ENCODE data around the gene HNF1B. TPM values are rescaled to one million over a fixed set of nuclear protein-coding genes. Genes with fewer than 3 reads are reported as not detected.

The HNF1B gene
- total and polyA plus RNA-seq, 4 donors = 1.6 to 5.7 (median 4.5) TPM

DNA sequence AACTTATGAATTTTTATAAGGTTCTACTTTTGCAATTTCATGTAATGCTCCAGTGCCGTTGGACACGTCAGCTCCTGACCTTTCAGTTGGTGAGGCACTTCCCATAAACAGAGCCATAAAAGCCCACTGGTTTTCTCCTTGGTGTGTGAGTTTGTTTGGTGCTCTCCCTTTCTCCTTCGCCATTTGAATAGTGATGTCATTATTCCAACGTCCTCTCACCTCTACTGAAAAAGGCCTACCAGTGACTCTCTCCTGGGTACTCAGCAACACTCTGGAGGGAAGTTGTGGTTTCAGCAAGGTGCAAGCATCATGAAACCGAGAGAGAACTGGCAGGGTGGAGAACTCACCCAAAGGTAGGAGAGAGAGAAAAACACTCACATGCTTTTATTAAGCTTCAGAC, 29.6 kb upstream of the HNF1B start:
- DNase-seq (ENCODE audit: low spot score) = no peak
- H3K36me3 ChIP-seq (ENCODE audit: control insufficient read depth in 4 of 4, insufficient read depth in 3 of 4, low read depth in 1 of 4, low read length in 3 of 4) = no peaks in the 10 kb centered on the region
- H3K4me1 ChIP-seq (ENCODE audit: control insufficient read depth in 4 of 4, insufficient read depth in 4 of 4, low read length in 3 of 4) = no peaks in the 10 kb centered on the region
- no peak overlapping the region for H3K27ac ChIP-seq (ENCODE audit: low read depth in 1 of 2, low read length in 2 of 2)
- no peaks in the 10 kb centered on the region for H3K9me3 ChIP-seq (ENCODE audit: control insufficient read depth in 4 of 4, low read length in 3 of 4)
- H3K4me3 ChIP-seq (ENCODE audit: low read depth in 1 of 3, low read length in 3 of 3) = no peak overlapping the region
- 69% methylated on average over 5 of the region's 5 CpGs for WGBS
- H3K9ac ChIP-seq (ENCODE audit: low read depth in 1 of 2, low read length in 2 of 2) = no peak overlapping the region
- TF ChIP-seq HNF4A (conservative IDR thresholded peaks at IDR 0.05) = no peak
- TF ChIP-seq, protein P1, sequence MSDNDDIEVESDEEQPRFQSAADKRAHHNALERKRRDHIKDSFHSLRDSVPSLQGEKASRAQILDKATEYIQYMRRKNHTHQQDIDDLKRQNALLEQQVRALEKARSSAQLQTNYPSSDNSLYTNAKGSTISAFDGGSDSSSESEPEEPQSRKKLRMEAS (IDR thresholded peaks at IDR 0.05) = no peak
- TF ChIP-seq TAF1 (conservative IDR thresholded peaks at IDR 0.05) = no peak
- TF ChIP-seq, protein P2, sequence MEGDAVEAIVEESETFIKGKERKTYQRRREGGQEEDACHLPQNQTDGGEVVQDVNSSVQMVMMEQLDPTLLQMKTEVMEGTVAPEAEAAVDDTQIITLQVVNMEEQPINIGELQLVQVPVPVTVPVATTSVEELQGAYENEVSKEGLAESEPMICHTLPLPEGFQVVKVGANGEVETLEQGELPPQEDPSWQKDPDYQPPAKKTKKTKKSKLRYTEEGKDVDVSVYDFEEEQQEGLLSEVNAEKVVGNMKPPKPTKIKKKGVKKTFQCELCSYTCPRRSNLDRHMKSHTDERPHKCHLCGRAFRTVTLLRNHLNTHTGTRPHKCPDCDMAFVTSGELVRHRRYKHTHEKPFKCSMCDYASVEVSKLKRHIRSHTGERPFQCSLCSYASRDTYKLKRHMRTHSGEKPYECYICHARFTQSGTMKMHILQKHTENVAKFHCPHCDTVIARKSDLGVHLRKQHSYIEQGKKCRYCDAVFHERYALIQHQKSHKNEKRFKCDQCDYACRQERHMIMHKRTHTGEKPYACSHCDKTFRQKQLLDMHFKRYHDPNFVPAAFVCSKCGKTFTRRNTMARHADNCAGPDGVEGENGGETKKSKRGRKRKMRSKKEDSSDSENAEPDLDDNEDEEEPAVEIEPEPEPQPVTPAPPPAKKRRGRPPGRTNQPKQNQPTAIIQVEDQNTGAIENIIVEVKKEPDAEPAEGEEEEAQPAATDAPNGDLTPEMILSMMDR (IDR thresholded peaks at IDR 0.05; ENCODE audit: low read depth, low read length, missing input control) = no peak
- TF ChIP-seq YY1 (IDR thresholded peaks at IDR 0.05) = no peak
- TF ChIP-seq NR2F2 (IDR thresholded peaks at IDR 0.05) = no peak
- no peak for TF ChIP-seq EGR1 (IDR thresholded peaks at IDR 0.05; ENCODE audit: low read depth in 2 of 2)
- no peak for TF ChIP-seq HNF4G (IDR thresholded peaks at IDR 0.05)
- TF ChIP-seq, protein P3, sequence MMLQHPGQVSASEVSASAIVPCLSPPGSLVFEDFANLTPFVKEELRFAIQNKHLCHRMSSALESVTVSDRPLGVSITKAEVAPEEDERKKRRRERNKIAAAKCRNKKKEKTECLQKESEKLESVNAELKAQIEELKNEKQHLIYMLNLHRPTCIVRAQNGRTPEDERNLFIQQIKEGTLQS (IDR thresholded peaks at IDR 0.05) = no peak
- TF ChIP-seq RXRA (IDR thresholded peaks at IDR 0.05) = no peak
- TF ChIP-seq FOXA1 (IDR thresholded peaks at IDR 0.05) = no peak
- TF ChIP-seq, protein P4, sequence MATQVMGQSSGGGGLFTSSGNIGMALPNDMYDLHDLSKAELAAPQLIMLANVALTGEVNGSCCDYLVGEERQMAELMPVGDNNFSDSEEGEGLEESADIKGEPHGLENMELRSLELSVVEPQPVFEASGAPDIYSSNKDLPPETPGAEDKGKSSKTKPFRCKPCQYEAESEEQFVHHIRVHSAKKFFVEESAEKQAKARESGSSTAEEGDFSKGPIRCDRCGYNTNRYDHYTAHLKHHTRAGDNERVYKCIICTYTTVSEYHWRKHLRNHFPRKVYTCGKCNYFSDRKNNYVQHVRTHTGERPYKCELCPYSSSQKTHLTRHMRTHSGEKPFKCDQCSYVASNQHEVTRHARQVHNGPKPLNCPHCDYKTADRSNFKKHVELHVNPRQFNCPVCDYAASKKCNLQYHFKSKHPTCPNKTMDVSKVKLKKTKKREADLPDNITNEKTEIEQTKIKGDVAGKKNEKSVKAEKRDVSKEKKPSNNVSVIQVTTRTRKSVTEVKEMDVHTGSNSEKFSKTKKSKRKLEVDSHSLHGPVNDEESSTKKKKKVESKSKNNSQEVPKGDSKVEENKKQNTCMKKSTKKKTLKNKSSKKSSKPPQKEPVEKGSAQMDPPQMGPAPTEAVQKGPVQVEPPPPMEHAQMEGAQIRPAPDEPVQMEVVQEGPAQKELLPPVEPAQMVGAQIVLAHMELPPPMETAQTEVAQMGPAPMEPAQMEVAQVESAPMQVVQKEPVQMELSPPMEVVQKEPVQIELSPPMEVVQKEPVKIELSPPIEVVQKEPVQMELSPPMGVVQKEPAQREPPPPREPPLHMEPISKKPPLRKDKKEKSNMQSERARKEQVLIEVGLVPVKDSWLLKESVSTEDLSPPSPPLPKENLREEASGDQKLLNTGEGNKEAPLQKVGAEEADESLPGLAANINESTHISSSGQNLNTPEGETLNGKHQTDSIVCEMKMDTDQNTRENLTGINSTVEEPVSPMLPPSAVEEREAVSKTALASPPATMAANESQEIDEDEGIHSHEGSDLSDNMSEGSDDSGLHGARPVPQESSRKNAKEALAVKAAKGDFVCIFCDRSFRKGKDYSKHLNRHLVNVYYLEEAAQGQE (IDR thresholded peaks at IDR 0.05) = no peak
- no peak for TF ChIP-seq FOXA2 (IDR thresholded peaks at IDR 0.05)
- H3K27me3 ChIP-seq (ENCODE audit: control insufficient read depth in 4 of 4, insufficient read depth in 4 of 4, low read length in 3 of 4) = no peaks in the 10 kb centered on the region

DNA sequence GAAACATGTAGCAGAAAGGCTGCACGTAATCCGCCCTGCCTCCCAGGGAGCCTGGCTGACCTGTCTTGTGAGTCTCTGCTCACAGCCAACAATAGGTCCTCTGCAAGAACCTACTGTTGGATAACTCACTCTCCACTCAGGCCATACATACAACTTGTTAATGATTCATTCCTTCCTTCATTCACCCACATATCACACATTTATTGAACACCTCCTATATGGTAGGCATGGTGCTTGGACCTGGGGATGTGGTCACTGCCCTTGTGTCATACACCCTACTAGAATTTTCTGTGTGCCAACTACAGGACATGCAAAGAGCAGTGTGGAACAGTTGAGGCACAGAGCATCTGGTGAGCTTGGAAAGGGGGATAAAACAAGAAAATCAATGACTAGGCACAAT, 28.1 kb upstream of the HNF1B start:
- H3K36me3 ChIP-seq (ENCODE audit: control insufficient read depth in 4 of 4, insufficient read depth in 3 of 4, low read depth in 1 of 4, low read length in 3 of 4) = no peaks in the 10 kb centered on the region
- no peaks in the 10 kb centered on the region for H3K9me3 ChIP-seq (ENCODE audit: control insufficient read depth in 4 of 4, low read length in 3 of 4)
- no peak for DNase-seq (ENCODE audit: low spot score)
- H3K9ac ChIP-seq (ENCODE audit: low read depth in 1 of 2, low read length in 2 of 2) = no peak overlapping the region
- no peak overlapping the region for H3K4me3 ChIP-seq (ENCODE audit: low read depth in 1 of 3, low read length in 3 of 3)
- TF ChIP-seq FOXA2 (IDR thresholded peaks at IDR 0.05) (no peak), HNF4G (IDR thresholded peaks at IDR 0.05) (no peak), SP1 (IDR thresholded peaks at IDR 0.05) (no peak), HNF4A (conservative IDR thresholded peaks at IDR 0.05) (no peak), FOXA1 (IDR thresholded peaks at IDR 0.05) (no peak), TAF1 (conservative IDR thresholded peaks at IDR 0.05) (no peak)
- TF ChIP-seq, protein P5, sequence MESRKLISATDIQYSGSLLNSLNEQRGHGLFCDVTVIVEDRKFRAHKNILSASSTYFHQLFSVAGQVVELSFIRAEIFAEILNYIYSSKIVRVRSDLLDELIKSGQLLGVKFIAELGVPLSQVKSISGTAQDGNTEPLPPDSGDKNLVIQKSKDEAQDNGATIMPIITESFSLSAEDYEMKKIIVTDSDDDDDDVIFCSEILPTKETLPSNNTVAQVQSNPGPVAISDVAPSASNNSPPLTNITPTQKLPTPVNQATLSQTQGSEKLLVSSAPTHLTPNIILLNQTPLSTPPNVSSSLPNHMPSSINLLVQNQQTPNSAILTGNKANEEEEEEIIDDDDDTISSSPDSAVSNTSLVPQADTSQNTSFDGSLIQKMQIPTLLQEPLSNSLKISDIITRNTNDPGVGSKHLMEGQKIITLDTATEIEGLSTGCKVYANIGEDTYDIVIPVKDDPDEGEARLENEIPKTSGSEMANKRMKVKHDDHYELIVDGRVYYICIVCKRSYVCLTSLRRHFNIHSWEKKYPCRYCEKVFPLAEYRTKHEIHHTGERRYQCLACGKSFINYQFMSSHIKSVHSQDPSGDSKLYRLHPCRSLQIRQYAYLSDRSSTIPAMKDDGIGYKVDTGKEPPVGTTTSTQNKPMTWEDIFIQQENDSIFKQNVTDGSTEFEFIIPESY (IDR thresholded peaks at IDR 0.05) = no peak
- H3K27ac ChIP-seq (ENCODE audit: low read depth in 1 of 2, low read length in 2 of 2) = no peak overlapping the region
- no peaks in the 10 kb centered on the region for H3K27me3 ChIP-seq (ENCODE audit: control insufficient read depth in 4 of 4, insufficient read depth in 4 of 4, low read length in 3 of 4)
- 98% methylated on average over 2 of the region's 2 CpGs for WGBS
- no peaks in the 10 kb centered on the region for H3K4me1 ChIP-seq (ENCODE audit: control insufficient read depth in 4 of 4, insufficient read depth in 4 of 4, low read length in 3 of 4)
